ENCODE data around the gene AURKB.

DNA sequence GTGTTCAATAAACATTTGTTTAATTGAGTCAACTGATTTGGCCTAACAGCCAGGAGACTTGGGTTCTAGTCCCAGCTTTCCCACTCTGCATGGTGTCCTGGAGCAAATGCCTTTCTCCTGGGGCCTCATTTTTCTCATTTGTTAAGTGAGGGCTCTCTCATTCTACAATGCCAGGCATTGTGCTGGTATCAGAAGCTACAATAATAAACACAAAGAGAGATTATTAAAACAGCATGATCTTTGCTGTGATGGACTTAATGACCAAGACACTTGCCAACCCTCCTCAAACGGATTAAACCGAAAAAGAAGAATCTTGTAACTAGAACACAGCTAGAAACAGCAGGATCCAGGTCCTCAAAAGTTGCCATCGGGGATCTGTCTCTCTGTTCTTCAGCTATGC lies 42.8 kb downstream of the AURKB start:
- TF ChIP-seq CTCF (IDR thresholded peaks at IDR 0.05): no peak
- TF ChIP-seq POLR2AphosphoS5 (IDR thresholded peaks at IDR 0.05; ENCODE audit: insufficient read depth in 1 of 2, low read depth in 1 of 2): no peak

Measured in vagina (tissue), 2 donors.